ENCODE results near the gene CXCL14. TPM values are rescaled to one million over a fixed set of nuclear protein-coding genes. Genes with fewer than 3 reads are reported as not detected.

The CXCL14 gene, protein sequence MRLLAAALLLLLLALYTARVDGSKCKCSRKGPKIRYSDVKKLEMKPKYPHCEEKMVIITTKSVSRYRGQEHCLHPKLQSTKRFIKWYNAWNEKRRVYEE
- 0.26 and 1.3 TPM in 2 replicates for total RNA-seq

DNA sequence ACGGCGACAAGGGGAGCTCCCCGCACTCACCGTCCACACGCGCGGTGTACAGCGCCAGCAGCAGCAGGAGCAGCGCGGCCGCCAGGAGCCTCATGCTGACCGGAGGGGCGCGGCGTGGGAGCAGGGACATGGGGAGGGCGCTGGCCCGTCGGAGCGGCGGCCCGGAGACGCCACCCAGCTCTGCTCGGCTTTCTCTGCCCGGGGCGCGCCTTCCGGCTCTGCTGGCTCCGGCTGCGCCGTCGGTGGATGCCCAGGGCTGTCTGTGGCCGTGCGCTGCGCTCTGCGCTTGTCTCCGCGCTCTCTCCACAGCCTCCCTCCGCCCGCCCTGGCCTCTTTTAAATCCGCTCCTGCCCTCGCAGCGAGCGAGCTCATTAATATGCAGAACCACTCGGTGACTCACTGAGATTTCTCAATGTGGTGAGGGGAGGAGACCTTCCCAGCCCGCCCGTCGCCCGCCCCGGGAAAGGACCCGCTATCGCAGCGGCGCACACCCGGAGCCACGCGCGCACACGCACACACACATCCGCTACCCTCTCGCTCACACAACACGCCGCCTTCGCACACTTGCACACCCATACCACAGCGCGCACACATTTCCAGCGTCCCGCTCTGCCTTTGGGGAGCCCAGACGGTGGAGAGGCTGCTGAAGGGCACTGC lies at the start of gene CXCL14:
TSS of gene CXCL14 (minus strand) at position 307 of the 657 bp plus-strand sequence. CDS start at position 94, 213 bp downstream.
- Histone ChIP-seq H3K36me3 (ENCODE audit: control insufficient read depth, insufficient read depth, low read length) (no peaks in the 10 kb centered on the region), H3K27me3 (ENCODE audit: control insufficient read depth, insufficient read depth, low read length) (peaks cover 25% of the 10 kb centered on the region), H3K4me3 (ENCODE audit: low read depth, low read length) (peak within 1 kb of the TSS; percentile 39)
- FAIRE-seq, result no peak
- peak; percentile 85 for DNase-seq (ENCODE audit: low read depth)
- no peak for TF ChIP-seq CTCF (IDR thresholded peaks at IDR 0.05; ENCODE audit: insufficient read depth, low read length, severe bottlenecking)

GRCh38 chr5:135626636-135627035 lies 47.8 kb upstream of the CXCL14 start:
- FAIRE-seq (no peak), DNase-seq (ENCODE audit: low read depth) (no peak)

DNA sequence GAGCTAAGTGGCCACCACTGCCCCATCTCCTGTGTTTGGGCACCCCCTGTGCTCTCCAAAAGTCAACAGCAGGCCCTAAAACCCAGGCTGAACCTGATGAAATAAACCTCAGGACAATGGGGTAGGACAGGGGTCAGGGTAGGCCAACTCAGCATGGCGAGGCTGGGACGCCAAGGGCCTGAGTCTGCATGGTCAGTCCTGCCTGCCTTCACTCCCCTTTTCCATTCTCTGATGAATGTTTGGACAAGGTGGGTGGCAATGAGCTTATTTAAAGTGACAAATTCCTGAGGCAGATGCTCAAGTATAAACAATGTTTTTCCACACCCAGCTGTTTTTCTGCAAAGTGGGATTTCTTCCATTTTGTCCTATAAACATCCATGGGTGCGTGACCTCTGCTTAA lies 47.2 kb upstream of the CXCL14 start:
- DNase-seq (ENCODE audit: low read depth) (no peak), FAIRE-seq (no peak)
- no peak for TF ChIP-seq CTCF (IDR thresholded peaks at IDR 0.05; ENCODE audit: insufficient read depth, low read length, severe bottlenecking)
- peaks cover 5% of the 10 kb centered on the region for H3K27me3 ChIP-seq (ENCODE audit: control insufficient read depth, insufficient read depth, low read length)
- H3K4me3 ChIP-seq (ENCODE audit: low read depth, low read length), result no peak overlapping the region
- no peaks in the 10 kb centered on the region for H3K36me3 ChIP-seq (ENCODE audit: control insufficient read depth, insufficient read depth, low read length)

More at GRCh38 chr5:135626636-135627035, 47.8 kb upstream of the CXCL14 start:
- Histone ChIP-seq H3K36me3 (ENCODE audit: control insufficient read depth, insufficient read depth, low read length) (no peaks in the 10 kb centered on the region), H3K27me3 (ENCODE audit: control insufficient read depth, insufficient read depth, low read length) (peaks cover 5% of the 10 kb centered on the region), H3K4me3 (ENCODE audit: low read depth, low read length) (no peak overlapping the region)
- TF ChIP-seq CTCF (IDR thresholded peaks at IDR 0.05; ENCODE audit: insufficient read depth, low read length, severe bottlenecking), result no peak

- Histone ChIP-seq H3K27me3 (ENCODE audit: control insufficient read depth, insufficient read depth, low read length) (peaks cover 5% of the 10 kb centered on the region), H3K4me3 (ENCODE audit: low read depth, low read length) (no peak overlapping the region), H3K36me3 (ENCODE audit: control insufficient read depth, insufficient read depth, low read length) (no peaks in the 10 kb centered on the region)
- TF ChIP-seq CTCF (IDR thresholded peaks at IDR 0.05; ENCODE audit: insufficient read depth, low read length, severe bottlenecking), result no peak
- FAIRE-seq (no peak), DNase-seq (ENCODE audit: low read depth) (no peak)
Measured at GRCh38 chr5:135625486-135625885, 46.7 kb upstream of the CXCL14 start.

DNA sequence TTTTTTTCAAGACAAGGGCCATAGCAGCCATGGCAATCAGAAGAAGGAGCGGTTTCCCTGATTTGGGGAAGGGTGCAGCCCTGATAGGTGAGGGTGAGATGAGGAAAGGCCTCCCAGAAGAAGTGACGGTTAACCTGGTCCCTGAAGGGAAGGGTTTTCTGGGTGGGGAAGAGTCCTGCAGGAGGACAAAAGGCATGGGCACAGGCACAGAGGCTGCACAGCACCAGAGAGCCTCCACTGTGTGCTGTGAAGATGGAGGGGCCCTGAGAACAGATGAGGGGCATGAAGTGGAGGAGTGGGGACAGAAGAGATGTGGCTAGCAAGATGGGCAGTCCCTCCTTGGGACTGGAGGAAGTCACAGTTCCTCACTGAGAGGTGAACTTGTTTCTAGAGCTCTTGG lies 46.3 kb upstream of the CXCL14 start:
- no peak for DNase-seq (ENCODE audit: low read depth)
- H3K27me3 ChIP-seq (ENCODE audit: control insufficient read depth, insufficient read depth, low read length), result peaks cover 5% of the 10 kb centered on the region
- no peak for TF ChIP-seq CTCF (IDR thresholded peaks at IDR 0.05; ENCODE audit: insufficient read depth, low read length, severe bottlenecking)
- no peak for FAIRE-seq
- H3K36me3 ChIP-seq (ENCODE audit: control insufficient read depth, insufficient read depth, low read length), result no peaks in the 10 kb centered on the region
- no peak overlapping the region for H3K4me3 ChIP-seq (ENCODE audit: low read depth, low read length)

Data from bronchial epithelial cell (primary cell).